ENCODE results near the gene SERINC2. TPM values are rescaled to one million over a fixed set of nuclear protein-coding genes. Genes with fewer than 3 reads are reported as not detected.

Gene SERINC2
- total RNA-seq, 1 experiment from 2014 or later: 50.1 TPM

DNA sequence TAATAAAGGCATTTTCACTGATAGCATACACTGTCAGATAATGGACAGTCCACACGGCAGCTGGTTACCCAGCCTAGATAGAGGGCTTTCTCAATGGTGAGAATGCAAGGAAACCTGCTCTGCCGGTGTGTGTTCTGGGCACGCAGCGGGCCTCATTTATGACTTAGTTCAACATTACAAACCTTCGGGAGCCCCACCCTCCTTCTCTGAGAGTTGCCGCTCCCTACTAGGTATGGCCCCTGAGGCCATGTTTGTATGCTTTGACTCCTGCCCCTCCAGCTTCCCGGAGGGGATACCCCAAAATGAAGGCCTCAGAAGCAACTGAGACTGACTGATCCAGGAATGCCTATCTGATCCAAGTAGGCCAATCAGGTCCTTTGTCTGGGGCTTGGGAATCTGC lies 22.9 kb upstream of the SERINC2 start:
- H3K27ac ChIP-seq (ENCODE audit: low read depth, low read length): no peak overlapping the region
- peaks cover 4 to 20% of the 10 kb centered on the region in 2 experiments; a peak in 2 of 4 replicates for H3K4me1 ChIP-seq (ENCODE audit: control insufficient read depth in 1 of 2, insufficient read depth in 2 of 2, low read length in 2 of 2)
- no peak overlapping the region for H3K4me2 ChIP-seq (ENCODE audit: low read length)
- H3K9me3 ChIP-seq (ENCODE audit: control insufficient read depth in 1 of 2, insufficient read depth in 1 of 2, low read depth in 1 of 2, low read length in 2 of 2): no peaks in the 10 kb centered on the region
- BruUV-seq (replicated peaks): no TSS peak
- H3K79me2 ChIP-seq (ENCODE audit: insufficient read depth, low read length): no peaks in the 10 kb centered on the region
- ChIA-PET CTCF (no interaction called here), POLR2A (no interaction called here), RAD21 (ENCODE audit: low non-redundant PET in 1 of 2, low total read pairs in 2 of 2, uncharacterized antibody in 2 of 2, unreplicated experiment in 2 of 2) (no interaction called here)
- no peaks in the 10 kb centered on the region for H3K9me2 ChIP-seq (ENCODE audit: insufficient read depth)
- intact Hi-C loops (cut with micrococcal nuclease): no loop called here
- DNase-seq (ENCODE audit: low read depth, low spot score): no peak
- no peak for TF ChIP-seq JUND (IDR thresholded peaks at IDR 0.05)
- TF ChIP-seq, protein P1, sequence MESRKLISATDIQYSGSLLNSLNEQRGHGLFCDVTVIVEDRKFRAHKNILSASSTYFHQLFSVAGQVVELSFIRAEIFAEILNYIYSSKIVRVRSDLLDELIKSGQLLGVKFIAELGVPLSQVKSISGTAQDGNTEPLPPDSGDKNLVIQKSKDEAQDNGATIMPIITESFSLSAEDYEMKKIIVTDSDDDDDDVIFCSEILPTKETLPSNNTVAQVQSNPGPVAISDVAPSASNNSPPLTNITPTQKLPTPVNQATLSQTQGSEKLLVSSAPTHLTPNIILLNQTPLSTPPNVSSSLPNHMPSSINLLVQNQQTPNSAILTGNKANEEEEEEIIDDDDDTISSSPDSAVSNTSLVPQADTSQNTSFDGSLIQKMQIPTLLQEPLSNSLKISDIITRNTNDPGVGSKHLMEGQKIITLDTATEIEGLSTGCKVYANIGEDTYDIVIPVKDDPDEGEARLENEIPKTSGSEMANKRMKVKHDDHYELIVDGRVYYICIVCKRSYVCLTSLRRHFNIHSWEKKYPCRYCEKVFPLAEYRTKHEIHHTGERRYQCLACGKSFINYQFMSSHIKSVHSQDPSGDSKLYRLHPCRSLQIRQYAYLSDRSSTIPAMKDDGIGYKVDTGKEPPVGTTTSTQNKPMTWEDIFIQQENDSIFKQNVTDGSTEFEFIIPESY (IDR thresholded peaks at IDR 0.05; ENCODE audit: extremely low read depth, insufficient replicate concordance, low read length): no peak
- no peak for TF ChIP-seq POLR2A (IDR thresholded peaks at IDR 0.05; ENCODE audit: borderline replicate concordance, extremely low read depth, insufficient read depth, insufficient read length)
- no peak for TF ChIP-seq YY1 (IDR thresholded peaks at IDR 0.05; ENCODE audit: extremely low read depth, insufficient replicate concordance, low read depth, low read length)
- TF ChIP-seq SIN3A (IDR thresholded peaks at IDR 0.05; ENCODE audit: low read depth): no peak
- TF ChIP-seq, protein P2, sequence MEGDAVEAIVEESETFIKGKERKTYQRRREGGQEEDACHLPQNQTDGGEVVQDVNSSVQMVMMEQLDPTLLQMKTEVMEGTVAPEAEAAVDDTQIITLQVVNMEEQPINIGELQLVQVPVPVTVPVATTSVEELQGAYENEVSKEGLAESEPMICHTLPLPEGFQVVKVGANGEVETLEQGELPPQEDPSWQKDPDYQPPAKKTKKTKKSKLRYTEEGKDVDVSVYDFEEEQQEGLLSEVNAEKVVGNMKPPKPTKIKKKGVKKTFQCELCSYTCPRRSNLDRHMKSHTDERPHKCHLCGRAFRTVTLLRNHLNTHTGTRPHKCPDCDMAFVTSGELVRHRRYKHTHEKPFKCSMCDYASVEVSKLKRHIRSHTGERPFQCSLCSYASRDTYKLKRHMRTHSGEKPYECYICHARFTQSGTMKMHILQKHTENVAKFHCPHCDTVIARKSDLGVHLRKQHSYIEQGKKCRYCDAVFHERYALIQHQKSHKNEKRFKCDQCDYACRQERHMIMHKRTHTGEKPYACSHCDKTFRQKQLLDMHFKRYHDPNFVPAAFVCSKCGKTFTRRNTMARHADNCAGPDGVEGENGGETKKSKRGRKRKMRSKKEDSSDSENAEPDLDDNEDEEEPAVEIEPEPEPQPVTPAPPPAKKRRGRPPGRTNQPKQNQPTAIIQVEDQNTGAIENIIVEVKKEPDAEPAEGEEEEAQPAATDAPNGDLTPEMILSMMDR (IDR thresholded peaks at IDR 0.05 in 2 of 3, conservative IDR thresholded peaks at IDR 0.05 in 1 of 3; ENCODE audit: borderline replicate concordance in 1 of 3, insufficient read depth in 1 of 3, low read depth in 2 of 3, low read length in 2 of 3): no peak
- TF ChIP-seq, protein P3, sequence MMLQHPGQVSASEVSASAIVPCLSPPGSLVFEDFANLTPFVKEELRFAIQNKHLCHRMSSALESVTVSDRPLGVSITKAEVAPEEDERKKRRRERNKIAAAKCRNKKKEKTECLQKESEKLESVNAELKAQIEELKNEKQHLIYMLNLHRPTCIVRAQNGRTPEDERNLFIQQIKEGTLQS (IDR thresholded peaks at IDR 0.05): no peak
- H3K27me3 ChIP-seq (ENCODE audit: insufficient read depth, low read length): no peaks in the 10 kb centered on the region
- H3K4me3 ChIP-seq (replicated peaks in 1 of 2; ENCODE audit: low read depth in 1 of 2, low read length in 2 of 2): no peak overlapping the region
- ATAC-seq: no peak
- H3K9ac ChIP-seq (ENCODE audit: low read length): no peak overlapping the region
- no peaks in the 10 kb centered on the region for H4K20me1 ChIP-seq (ENCODE audit: insufficient read depth)
- no peak overlapping the region for H2AFZ ChIP-seq (ENCODE audit: low read depth, low read length, poor library complexity, severe bottlenecking)
- H3K36me3 ChIP-seq (ENCODE audit: control insufficient read depth in 1 of 2, insufficient read depth in 2 of 2, low read length in 2 of 2): no peaks in the 10 kb centered on the region

Measured in HCT116 (cell line).